Glomerular visceral epithelial cell (primary cell): ENCODE data around the gene KLHL12.

Experiments used
- DNase-seq: peaks from one replicate; pipeline ENCODE4 v3.0.0-alpha.2; 2016; ENCODE audit errors: extremely low spot score

The KLHL12 gene

GRCh38 chr1:202888221-202888530 is 38.9 kb downstream of the KLHL12 start:
- DNase-seq = peak; percentile 74

- no peak for DNase-seq
Observed at GRCh38 chr1:202880961-202881460, 46.0 kb downstream of the KLHL12 start.

- DNase-seq = no peak
Observed at GRCh38 chr1:202880062-202880461, 47.0 kb downstream of the KLHL12 start.

DNA sequence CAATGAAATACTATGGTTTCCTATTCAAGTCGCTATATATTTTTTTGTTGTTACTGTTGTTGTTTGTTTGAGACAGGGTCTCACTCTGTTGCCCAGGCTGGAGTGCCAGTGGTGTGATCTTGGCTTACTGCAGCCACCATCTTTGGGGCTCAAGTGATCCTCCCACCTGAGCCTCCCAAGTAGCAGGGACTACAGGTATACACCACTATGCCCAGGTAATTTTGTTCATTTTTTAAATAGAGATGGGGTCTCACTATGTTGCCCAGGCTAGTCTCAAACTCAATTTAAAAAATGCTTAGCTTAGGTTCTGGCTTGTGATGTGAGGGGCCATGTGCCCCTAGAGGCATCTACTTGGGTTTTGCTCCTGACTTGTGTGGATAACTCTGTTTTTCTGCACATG is 47.9 kb downstream of the KLHL12 start:
- no peak for DNase-seq

DNA sequence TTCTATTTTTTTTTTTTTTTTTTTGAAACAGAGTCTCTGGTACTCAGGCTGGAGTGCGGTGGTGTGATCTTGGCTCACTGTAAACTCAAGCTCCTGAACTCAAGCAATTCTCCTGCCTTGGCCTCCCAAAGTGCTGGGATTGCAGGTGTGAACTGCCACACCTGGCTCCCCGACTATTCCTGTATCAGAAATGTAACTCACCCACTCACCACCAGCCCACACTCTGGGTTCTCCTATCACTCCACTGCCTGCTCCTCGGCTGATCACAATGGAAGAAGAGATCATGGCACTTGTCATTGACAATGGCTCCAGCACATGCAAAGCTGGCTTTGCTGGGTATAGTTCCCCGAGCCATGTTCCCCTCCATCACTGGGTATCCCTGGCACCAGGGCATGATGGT is 54.0 kb downstream of the KLHL12 start:
- DNase-seq = no peak

DNA sequence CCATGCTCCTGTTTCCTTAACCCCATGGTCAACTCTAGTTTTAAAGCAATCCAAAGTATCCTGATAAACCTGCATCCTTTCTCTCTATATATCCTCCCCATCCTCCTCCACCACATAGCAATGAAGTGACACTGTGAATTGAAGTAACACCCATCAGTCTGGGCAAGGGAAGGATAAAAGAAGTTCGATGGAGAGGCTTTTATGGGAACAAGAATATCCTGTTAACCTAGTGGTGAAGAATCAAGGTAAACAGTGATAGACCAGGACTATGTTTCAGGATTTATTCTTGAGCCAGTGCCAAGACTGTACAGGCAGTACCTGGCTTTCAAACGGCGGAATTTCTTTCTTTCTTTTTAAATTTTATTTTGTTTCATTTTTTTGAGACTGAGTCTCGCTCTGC is 55.7 kb downstream of the KLHL12 start:
- no peak for DNase-seq

GRCh38 chr1:202862679-202863560 is 64.1 kb downstream of the KLHL12 start:
- DNase-seq = no peak

GRCh38 chr1:202861420-202862132 is 65.5 kb downstream of the KLHL12 start:
- peak; percentile 91 for DNase-seq

DNA sequence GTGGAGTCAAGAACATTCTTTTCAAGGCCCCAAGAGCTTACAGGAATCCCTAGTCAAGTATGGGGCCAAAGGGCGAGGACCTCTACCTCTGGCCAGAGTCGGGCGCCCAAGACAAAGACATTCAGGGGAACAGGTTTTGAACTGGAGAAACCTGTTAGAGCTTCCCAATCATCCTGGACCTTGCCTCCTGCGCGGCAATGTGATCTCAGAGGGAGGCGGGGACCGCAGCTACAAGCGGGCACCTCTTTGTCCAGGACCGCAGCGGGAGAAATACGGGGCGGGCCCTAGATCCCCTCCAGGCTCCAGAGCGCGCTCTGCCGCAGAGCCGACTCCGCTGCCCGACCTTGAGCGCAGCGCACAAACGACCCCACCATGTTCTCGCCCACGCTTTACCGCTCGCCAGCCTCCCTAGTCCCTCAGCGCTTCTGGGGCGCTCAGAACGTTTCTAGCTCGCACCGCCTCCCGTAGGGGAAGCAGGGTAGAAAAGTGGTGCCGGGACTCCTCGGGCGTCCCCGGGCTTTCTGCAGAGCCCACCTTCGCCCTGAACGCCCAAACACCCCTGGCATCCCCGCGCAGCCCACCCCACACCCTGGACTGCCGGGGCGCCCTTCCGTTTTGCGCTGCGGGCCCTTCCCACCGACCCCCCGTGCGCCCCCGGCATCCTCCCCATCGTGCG is 66.2 kb downstream of the KLHL12 start:
- peak; percentile 71 for DNase-seq

DNA sequence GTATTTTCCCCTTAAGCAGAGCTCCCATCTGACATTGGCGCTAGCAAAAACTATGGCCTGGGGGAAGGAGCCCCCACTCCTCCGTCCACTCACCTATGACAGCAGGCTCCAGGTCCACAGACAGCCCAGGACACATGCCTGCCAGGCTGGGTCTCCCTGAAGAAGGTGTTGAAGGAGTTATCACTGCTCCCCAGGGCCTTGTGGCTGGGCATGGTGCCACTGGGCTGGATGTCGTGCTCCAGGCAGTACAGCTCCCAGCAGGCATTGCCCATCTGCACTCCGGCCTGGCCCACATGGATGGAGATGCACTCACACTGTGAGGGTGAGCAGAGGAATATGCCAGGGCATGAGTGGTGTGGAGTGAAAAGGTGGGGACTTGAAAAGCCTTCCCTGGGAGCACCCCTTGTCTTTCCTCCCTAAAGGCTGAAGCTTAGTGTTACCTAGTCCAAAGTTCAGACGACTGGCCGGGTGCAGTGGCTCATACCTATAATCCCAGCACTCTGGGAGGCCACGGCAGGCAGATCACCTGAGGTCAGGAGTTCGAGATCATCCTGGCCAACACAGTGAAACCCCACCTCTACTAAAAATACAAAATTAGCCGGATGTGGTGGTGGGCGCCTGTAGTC is 68.1 kb downstream of the KLHL12 start:
- DNase-seq = no peak

GRCh38 chr1:202858331-202858730 is 68.7 kb downstream of the KLHL12 start:
- DNase-seq = no peak

- DNase-seq = no peak
Observed at GRCh38 chr1:202857136-202857610, 69.9 kb downstream of the KLHL12 start.

GRCh38 chr1:202856014-202856413 is 71.0 kb downstream of the KLHL12 start:
- DNase-seq = no peak

DNA sequence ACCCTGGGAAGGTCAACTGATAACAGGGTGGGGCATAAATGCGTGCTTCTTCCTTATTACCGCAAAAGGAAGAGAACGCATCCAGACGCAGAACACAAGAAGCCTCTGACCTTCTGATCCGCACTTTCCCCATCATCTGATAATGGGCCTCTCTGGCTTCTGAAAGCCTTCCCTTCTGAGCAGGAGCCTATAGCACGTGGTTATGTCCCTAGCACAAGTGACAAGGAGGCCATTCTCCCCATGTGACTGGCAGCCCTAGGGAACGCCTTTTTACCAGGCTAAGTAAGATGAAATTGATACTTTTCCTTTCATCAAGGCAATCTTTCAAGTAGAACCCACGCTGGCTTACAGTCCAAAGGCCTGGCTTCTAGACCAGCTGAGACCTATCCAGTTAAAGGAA is 72.2 kb downstream of the KLHL12 start:
- no peak for DNase-seq

- peak; percentile 55 for DNase-seq
Observed at GRCh38 chr1:202852163-202852904, 74.7 kb downstream of the KLHL12 start.

DNA sequence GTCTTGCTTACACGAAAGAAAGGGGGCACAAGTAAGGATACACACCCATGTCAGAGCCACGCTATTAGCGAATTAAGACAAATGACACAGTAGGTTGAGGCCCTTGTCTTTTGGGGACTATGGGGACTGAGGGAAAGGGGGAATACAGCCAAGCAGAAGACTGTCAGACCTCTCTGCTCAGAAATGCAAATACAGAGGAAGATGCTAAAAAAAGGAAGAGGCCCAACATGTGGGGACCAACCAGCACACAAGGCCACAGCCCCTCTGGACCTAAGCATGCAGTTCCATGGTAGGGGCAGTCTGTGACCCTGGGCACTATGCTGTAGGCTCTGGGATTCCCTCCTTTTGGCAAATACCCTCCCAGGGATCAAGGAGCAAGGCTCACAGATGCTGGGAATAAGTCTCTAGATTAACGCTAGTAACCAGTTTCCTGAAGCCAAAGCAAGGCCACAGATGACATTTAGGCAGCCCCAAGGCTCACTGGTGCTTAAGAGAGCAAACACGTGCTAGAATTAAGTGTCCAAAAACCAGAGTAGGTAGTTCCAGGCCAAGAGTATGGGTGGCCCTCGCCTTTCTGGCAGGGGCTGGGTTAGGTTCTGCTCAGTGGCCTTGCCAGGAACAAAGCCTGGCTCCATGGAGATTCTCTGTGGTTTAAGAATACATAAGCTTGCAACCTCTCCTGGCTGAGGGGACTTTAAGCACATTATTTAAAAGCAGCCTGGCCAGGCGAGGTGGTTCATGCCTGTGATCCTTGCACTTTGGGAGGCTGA is 76.3 kb downstream of the KLHL12 start:
- DNase-seq = no peak

DNA sequence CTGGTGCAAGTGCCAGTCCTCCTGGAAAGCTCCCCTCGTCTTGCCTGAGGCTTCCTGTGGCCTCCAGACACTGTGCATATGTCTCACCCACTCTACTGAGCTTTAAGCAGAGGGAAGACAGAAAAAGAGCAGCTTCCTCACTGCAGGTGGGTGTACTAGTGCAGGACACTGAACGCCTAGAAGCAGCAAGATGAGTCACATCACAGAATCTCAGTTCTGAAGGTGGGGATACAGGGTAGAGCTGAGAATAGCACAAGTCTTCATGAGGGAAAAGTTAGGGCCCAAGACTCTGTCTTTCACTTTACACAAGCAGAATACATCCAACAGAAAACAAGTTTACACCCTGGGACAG is 78.9 kb downstream of the KLHL12 start:
- DNase-seq = no peak

DNA sequence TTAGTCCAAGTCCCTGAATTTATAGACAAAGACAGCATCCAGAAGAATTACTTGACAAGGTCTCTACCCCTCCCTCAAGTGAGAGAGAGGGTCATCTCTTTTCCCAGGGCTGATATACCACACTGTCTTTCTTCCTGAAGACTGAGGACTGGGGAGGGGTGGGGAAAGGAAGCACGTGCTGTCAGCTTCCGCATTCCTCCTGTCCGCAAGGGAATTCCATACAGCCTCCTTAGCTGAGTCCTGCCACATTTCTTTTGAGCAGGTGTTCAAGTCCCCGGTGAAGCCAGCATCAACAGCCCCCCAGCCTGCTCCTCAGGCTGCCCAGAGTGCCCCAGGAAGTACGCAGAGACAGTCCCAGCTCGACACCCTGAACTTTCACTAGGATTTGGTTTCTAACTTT is 82.1 kb downstream of the KLHL12 start:
- DNase-seq = no peak

DNA sequence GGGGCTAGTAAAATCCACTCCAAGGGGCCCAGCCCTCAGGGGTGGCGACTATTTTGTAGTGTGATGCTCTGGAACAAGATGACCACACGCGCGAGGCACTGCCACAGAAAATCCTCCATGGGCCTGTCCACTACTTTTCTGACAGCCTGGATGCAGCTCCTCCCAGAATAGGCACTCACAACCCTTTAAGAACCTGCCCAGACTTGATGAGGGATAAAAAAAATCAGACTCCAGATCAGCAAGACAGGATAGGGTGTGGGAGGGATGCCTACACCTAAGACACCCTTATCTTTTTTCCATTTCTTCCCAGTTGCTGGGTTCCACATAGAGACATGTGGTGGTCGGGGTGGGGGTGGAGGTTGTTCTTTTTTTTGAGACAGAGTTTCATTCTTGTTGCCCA is 82.8 kb downstream of the KLHL12 start:
- DNase-seq = no peak

- DNase-seq = no peak
Observed at GRCh38 chr1:202843081-202843480, 84.0 kb downstream of the KLHL12 start.
